Cardiac muscle cell (in vitro differentiated cells and primary cell): ENCODE results near the gene ERBB4. TPM values are rescaled to one million over a fixed set of nuclear protein-coding genes. Genes with fewer than 3 reads are reported as not detected.
A peak's percentile ranks its signal among the peaks of the same experiment; 100 is the strongest.

Experiments used
- DNase-seq, 2 donors: peaks; one replicate each; pipeline versions ENCODE4 v3.0.0 to v3.0.0-alpha.2; 2010 to 2017; ENCODE audit warnings: low read depth in 1 of 2, low spot score in 1 of 2
- H3K27ac ChIP-seq: fragments of 200-600 bp; sonication (generic); 2 replicates; pipeline ENCODE4 v1.5.1; 2016
- H3K27me3 ChIP-seq: fragments of 200-600 bp; sonication (generic); 2 replicates; pipeline ENCODE4 v1.6.0; 2016; ENCODE audit warnings: control low read depth
- H3K36me3 ChIP-seq: fragments of 200-600 bp; sonication (generic); 2 replicates; pipeline ENCODE4 v1.5.1; 2016; ENCODE audit warnings: control low read depth
- H3K4me1 ChIP-seq: fragments of 200-600 bp; sonication (generic); 2 replicates; pipeline ENCODE4 v1.8.1; 2017; ENCODE audit warnings: low read depth, mild to moderate bottlenecking, mixed run types
- H3K4me3 ChIP-seq: fragments of 200-600 bp; sonication (generic); 2 replicates; pipeline ENCODE4 v1.5.1; 2016; ENCODE audit warnings: mild to moderate bottlenecking
- H3K9me3 ChIP-seq: fragments of 200-600 bp; sonication (generic); 2 replicates; pipeline ENCODE4 v1.5.1; 2017; ENCODE audit warnings: low read depth, mild to moderate bottlenecking, control low read depth
- polyA plus RNA-seq: library from polyadenylated mRNA; unstranded; fragments of >200 nt; fragmentation: Nextera tagmentation; extraction: Ambion mirVana; gene quantifications from 2 replicates; pipeline ENCODE4 v1.2.1, GENCODE V29; 2016
- total RNA-seq: library from RNA; depleted of rRNA; stranded (reverse); fragments of >200 nt; gene quantifications from 2 replicates; pipeline ENCODE4 v1.2.3, GENCODE V29; 2016
- TF ChIP-seq, protein P1 (sequence below): IDR thresholded peaks from 2 replicates; pipeline ENCODE4 v1.5.1; 2012; ENCODE audit warnings: low read depth, mild to moderate bottlenecking, low read length

ERBB4 gene
- total and polyA plus RNA-seq, 2 experiments from 2014 or later, result 38.1 to 42.1 TPM

DNA sequence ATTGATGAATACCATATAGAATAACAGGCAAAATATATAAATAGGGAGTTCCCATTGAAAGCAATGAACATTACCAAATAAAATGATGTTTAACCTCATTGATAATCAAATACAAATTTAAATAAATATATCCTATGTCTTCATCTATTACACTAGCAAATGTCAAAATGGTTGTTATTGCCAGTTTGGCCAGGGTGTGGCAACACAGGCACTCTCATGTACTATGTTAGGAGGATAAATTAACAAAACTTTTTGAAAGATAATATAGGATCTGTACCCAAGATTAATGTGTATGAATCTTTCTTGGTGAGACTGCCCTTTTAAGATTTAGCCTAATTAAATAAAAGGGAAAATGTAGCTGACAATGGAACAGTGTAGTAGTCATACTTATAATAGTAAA is 659.3 kb downstream of the ERBB4 start:
- DNase-seq, result peak in 1 of 2 donors; percentile 0

DNA sequence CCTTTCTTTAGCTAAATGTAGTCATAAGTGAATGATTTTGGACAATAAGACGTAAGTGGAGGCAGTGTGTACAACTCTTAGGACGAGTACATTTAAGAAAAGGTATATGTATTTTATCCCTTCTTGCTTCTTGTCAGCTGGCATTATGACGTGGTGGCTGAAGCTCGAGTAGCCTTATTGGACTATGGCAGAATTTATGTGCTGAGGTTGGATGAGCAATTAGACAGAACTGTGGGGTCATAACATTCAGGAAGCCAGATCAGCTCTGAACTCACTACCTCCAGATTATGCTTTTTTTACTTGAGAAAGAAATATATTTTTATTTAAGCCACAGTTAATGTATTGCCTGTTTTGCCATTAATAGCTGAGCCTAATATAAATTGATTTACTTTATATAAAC is 661.5 kb downstream of the ERBB4 start:
- TF ChIP-seq, protein P1, sequence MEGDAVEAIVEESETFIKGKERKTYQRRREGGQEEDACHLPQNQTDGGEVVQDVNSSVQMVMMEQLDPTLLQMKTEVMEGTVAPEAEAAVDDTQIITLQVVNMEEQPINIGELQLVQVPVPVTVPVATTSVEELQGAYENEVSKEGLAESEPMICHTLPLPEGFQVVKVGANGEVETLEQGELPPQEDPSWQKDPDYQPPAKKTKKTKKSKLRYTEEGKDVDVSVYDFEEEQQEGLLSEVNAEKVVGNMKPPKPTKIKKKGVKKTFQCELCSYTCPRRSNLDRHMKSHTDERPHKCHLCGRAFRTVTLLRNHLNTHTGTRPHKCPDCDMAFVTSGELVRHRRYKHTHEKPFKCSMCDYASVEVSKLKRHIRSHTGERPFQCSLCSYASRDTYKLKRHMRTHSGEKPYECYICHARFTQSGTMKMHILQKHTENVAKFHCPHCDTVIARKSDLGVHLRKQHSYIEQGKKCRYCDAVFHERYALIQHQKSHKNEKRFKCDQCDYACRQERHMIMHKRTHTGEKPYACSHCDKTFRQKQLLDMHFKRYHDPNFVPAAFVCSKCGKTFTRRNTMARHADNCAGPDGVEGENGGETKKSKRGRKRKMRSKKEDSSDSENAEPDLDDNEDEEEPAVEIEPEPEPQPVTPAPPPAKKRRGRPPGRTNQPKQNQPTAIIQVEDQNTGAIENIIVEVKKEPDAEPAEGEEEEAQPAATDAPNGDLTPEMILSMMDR, result no peak
- no peaks in the 10 kb centered on the region for H3K27me3 ChIP-seq

More for the DNA sequence above, 659.3 kb downstream of the ERBB4 start:
- Histone ChIP-seq H3K27me3 (no peaks in the 10 kb centered on the region), H3K4me1 (no peaks in the 10 kb centered on the region), H3K36me3 (no peaks in the 10 kb centered on the region), H3K4me3 (no peak overlapping the region), H3K27ac (no peak overlapping the region), H3K9me3 (no peaks in the 10 kb centered on the region)
- TF ChIP-seq, protein P1, result no peak

DNA sequence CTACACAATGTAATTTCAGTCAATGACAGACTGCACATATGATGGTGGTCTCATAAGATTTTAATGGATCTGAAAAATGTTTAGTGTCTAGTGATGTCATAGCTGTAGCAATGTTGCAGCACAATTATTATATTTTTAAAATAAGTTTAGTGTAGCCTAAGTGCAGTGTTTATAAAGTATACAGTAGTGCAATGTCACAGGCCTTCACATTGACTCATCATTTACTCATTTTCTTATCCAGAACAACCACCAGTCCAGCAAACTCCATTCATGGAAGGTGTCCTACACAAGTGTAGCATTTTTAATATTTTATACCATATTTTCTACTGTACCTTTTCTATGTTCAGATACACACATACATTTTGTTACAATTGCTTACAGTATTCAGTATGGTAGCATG is 663.1 kb downstream of the ERBB4 start:
- H3K27ac ChIP-seq, result no peak overlapping the region
- H3K27me3 ChIP-seq, result no peaks in the 10 kb centered on the region
- no peak overlapping the region for H3K4me3 ChIP-seq
- H3K4me1 ChIP-seq, result no peaks in the 10 kb centered on the region
- TF ChIP-seq, protein P1, result no peak
- H3K36me3 ChIP-seq, result no peaks in the 10 kb centered on the region
- H3K9me3 ChIP-seq, result no peaks in the 10 kb centered on the region
- no peak for DNase-seq

More for the DNA sequence above, 661.5 kb downstream of the ERBB4 start:
- Histone ChIP-seq H3K36me3 (no peaks in the 10 kb centered on the region), H3K4me1 (no peaks in the 10 kb centered on the region), H3K27ac (no peak overlapping the region), H3K9me3 (no peaks in the 10 kb centered on the region), H3K4me3 (no peak overlapping the region)
- DNase-seq, result no peak

DNA sequence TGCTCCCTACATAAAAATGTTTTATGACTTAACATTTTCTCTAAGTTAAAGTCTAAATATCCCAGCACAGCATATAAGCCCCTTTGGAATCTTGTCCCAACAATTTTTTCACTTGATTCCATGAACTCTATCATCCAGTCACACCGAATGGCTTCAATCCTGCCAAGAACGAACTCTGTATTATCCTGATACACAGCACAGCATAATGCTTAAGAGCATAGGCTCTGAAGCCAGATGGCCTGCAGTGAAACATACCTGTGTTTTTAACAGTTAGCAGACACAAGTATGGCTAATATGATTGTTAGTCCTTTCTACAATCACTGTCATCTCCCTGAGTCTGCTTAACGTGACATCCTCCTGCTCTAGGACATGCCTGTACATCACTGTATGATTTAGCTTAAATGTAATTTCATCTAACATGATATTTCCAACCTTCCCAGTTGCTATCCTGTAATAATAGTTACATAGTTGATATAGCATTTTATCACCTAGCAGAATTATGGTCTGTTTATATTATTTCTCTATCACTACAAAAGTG is 669.5 kb downstream of the ERBB4 start:
- TF ChIP-seq, protein P1, result no peak
- H3K4me3 ChIP-seq, result no peak overlapping the region
- H3K9me3 ChIP-seq, result no peaks in the 10 kb centered on the region
- no peaks in the 10 kb centered on the region for H3K36me3 ChIP-seq
- H3K4me1 ChIP-seq, result no peaks in the 10 kb centered on the region
- DNase-seq, result no peak
- no peak overlapping the region for H3K27ac ChIP-seq
- no peaks in the 10 kb centered on the region for H3K27me3 ChIP-seq

DNA sequence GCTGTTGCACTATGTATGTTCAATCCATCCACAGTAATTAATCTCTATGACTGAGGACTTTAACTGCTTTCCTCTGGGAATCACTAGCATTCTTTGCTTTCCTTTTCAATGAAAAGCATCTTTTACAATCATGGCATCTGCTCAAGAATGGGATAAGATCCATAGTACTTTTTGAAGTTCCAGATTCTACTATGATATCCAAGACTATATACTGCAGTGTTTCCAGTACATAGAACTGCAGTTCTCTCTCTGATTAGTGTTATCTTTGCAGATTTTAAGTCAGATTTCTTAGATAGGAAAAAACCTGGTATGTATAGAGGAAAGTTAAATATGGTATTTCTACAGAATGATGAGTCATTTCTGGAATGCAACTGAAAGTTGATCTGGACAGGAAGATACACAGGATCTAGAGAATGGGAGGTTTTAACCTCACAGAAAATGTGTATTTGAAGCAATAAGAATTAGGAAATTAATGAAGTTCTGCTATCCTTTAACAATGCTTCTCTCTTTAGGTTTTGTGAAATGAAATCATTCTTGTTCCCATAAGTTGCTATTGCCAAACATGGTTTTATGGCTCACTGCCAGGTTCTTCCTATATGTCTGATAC is 670.7 kb downstream of the ERBB4 start:
- Histone ChIP-seq H3K9me3 (no peaks in the 10 kb centered on the region), H3K36me3 (no peaks in the 10 kb centered on the region), H3K27me3 (no peaks in the 10 kb centered on the region), H3K27ac (no peak overlapping the region), H3K4me1 (no peaks in the 10 kb centered on the region), H3K4me3 (no peak overlapping the region)
- peak; percentile 18 for DNase-seq
- TF ChIP-seq, protein P1, result no peak
